Stimulated activated CD8-positive, alpha-beta memory T cell treated with anti-CD3 and anti-CD28 coated beads, Interleukin-12 subunit alpha, Interleukin-12 subunit beta, amount 100 ng/mL, for 4 hours (primary cell): ENCODE results near the gene NSMCE1.

Experiments
- DNase-seq: peaks from one replicate; pipeline ENCODE4 v3.0.0-alpha.2; 2020; ENCODE audit warnings: low read depth

NSMCE1 gene

DNA sequence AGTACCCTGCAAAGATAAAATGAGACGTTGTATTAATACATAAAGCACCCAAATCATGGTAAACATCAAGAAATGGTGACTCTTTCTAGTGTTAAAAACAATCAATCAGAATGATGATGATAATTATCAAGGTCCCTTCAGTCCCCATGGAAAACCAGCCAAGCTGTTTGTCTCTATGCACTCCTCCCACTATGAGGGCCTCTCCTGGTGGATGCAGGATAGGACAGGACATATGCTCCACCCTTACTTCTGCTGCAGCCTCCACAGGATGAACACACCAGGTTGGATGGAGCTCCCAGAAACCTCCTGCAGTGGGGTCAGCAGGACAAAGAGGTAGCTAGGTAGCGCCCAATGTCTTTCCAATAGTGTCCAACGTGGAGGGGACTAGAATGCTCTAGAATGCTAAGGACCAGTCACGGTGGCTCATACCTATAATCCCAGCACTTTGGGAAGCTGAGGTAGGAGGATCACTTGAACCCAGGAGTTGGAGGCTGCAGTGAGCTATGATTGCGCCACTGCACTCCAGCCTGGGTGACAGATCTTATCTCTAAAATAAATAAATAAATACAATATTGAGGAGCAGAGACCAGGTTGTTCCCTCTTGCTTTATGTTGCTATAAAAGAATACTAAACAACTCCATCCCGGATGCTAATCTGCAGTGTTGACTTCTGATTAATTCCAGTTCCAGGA, 75.1 kb downstream of the NSMCE1 start:
- no peak for DNase-seq

DNA sequence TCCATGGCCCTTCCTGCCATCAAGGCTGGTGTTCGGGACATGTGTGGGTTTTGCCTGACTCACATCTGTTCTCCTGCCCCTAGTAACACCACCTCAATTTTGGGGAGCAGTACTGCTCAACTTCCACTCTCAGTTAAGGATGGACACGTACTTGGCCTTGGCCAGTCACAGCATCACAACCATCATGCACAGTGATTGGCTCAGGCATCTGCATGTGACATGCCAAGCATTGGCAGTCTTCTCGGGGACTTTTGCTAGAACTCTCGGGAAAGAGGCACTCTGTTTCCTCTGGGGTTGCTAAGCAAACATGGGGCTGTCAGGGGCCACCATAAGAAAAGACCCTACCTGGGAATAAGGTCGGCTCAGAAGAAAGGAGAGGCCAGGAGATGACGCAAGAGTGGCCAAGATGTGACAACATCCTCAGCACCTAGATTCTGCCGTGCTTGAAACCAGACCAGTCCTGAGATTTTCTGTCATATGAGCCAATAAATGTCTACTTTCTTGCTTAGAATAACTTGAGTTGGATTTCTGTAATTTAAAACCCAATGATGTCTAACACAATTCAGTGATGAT, 77.1 kb downstream of the NSMCE1 start:
- DNase-seq = no peak

DNA sequence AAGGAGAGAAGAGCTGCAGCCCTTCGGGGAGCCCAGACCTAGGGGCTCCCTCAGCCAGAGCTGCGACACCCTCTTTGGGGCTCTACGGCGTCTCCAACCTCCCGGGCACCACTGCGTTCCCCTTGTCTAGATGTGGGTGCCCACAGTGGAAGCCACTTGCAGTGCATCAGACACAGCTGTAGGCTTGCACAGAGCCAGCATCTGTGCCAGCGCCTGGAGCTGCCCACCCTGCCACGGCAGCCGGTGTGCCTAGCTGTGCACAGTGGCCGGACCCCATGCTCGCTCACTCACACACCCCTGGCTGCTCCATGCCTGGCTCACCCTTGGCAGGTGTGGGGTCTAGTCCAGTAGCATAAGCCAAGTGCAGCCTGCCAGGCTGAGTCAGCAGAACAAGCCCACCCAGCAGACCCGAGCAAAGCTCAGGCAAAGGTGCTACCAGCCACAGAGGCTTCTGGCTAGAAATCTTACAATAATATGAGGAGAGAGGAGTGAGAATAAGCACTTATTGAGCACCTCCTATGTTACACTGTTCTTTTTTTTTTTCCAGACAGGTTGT, 78.2 kb downstream of the NSMCE1 start:
- DNase-seq = no peak

DNA sequence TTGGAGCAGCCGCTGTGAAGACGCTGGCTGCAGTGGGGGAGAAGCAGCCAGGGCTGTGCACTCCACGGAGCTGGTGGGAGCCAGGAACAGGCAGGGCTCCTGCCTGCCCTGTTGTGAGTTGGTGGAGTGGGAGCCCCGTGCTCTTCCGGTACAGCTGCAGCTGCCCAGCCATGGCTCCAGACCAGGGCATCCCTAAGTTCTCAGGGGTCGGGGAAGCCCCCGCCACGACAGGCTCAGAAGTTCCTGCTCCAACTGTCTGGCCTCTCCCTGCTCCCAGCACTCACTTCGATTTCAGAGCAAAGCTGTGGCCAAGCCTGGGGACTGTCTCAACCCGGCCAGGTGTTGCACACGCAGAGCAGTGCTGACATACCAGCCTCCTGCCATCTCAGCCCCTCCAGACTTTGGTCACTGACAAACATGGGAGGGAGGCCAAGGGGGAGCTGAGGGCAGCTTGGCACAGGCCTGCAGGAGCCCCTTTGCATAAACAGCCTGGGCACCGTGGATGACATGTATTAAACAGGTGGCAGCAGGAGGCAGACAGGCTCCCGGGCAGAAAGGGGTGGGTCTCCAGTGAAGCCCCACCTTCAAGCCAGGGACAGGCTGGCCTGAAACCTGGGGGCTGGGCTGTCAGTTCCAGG, 79.1 kb downstream of the NSMCE1 start:
- no peak for DNase-seq

DNA sequence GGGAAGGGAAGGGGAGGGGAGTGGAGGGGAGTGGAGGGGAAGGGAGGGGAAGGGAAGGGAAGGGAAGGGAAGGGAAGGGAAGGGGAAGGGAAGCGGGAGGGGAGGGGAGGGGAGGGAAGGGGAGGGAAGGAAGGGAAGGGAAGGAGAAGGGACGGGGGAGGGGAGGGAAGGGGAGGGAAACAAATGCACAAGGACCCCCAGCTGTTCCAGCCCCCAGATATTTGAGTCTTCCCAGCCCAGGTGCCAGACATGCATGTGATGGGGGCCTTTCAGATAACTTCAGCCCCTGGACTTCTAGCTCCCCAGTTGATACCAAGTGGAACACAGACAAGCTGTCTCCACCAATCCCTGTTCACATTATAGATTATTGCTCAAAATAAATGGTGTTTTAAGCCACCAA, 79.9 kb downstream of the NSMCE1 start:
- no peak for DNase-seq

DNA sequence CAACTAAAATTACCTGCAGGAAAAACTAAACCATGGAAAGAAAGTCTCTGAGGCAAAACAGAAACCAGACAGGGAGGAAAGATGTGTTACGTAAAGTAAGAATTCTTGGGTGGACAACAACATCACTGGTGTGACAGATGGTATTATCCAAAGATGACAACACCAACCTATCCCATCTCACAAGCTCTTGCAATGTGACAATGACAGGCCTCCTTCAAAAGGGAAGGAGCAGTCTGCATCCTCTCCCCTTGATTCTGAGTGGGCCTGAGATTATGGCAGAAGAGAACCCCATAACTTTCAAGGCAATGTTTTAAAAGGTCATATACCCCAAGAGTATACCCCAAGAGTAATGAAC, 82.8 kb downstream of the NSMCE1 start:
- DNase-seq = no peak

DNA sequence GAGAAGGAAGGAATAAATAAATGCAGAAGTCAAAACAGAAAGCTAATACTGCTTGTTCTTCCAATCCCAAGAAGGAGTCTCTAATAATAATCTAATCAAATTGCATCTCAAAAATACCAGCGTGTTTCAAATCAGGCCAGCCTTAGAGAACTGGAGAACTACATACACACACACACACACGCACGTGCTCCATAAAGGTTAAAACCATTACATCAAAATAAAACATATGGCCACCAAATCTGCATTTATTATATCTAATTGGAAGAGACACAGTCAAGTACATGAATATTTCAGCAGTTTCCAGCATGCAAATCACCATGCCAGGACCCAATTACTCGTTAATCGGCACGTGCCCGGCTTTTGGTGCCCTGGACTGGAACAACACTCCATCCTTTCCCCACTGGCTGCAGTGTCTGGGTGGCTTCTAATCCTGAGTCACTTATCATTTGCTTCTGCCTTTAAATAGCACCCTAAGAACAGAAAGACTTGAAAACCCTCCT, 85.6 kb downstream of the NSMCE1 start:
- DNase-seq = no peak

DNA sequence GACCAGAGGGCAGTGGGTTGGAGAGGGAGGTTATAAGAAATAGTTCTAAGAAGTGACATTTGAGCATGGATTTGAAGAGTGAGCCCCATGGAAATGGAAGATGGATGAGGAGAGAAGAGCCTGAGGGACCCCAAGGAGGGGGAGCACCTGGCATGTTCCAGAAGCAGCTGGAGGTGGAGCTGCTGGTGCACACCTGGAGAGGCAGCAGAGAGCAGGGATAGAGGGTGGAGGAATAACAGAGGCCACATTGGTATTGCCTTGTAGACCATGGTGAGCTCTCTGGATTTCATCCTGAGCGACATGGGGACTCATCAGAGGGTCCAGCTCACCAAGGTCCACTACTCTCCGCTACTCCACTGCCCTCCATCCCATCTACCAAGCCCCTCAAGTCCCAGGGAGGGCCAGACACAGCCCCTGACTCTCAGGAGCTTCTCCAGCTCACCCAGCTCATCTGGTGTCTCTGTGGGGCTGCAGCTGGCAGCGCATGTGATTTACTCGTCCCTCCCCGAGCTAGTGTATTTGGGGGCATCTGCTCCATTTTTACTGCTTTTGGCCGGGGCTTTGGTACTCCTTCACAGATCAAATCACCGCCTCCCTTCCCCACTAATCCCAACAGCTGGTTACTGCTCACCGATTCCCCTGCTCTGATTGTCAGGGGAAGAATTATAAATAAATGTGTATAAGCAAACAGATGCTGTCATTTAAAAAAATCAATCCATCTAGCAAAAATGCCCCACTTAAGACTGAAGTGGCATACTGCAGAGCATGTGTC, 87.4 kb downstream of the NSMCE1 start:
- DNase-seq = no peak

DNA sequence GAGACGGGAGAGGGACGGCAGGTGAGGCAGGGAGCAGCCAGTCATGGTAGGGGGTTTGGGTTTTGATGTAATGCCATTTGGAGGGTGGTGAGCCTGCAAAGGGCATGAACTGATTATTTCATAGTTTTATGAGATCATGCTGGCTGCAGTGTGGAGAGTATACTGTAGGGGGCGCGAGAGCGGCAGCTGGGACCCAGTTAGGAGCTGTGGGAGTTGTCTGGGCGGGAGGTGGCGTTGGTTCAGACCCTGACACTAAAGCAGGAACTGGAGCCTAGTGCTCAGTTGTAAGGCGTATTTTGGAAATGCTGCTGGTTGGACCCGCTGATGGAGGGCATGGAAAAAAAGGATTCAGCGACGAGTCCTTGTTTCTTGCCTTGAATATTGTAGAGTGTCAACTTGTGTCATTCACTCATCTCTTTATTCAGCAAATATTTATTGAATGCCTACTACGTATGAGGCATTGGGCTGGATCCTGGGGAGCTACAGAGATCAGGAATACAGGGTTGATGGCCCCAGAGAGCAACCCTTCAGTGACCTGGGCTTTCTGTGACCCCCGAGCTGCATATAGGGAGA, 89.0 kb downstream of the NSMCE1 start:
- peak; percentile 62 for DNase-seq

DNA sequence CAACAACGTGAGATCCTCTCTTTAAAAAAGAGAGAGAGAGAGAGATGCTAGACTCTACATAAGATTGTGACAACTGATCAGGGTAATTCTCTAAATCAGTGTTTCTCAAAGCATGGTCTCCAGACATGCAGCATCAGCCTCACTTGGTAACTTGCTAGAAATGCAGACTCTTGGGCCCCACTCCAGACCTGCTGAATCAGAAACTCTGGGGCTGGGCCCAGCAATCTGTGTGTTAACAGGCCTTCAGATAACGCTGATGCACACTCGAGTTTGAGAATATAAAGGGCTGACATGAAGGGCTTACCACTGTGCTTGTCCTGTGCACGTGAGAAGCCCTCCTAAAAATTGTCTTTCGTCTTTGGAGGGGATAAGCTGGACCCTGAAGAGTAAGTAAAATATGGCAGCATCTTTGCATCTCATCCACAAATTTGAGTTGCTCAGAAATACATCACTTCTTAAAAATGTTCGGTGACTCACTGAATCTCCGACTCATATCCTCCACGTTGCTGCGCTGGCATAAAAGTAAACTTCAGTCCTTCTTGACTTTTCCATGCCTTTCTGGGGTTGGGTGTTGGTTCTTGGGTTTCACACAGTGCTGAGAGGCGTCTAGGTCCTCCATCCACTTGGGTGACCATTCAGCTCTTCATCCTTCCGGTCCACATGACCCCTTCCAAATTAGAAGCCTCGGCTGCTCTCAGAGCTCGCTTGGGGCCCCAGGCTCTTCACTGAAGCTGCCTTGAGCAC, 91.4 kb downstream of the NSMCE1 start:
- no peak for DNase-seq

DNA sequence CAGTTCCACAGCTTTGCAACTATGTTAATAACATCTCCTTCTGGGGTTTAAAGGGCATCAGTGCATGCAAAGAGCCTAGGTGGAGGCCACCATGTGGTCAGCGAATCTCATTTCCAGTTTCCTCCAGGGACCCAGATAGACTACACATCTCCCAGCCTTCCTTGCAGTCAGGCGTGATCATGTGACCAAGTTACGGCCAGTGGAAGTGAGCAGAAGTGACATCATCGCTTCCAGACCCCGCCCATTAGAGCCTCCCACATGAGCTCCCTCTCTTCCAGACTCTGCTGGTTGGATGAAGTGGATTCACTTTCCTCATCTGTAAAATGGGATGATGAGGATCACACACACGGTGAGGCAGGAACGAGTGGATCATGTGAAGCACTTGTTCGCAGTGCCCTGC, 92.7 kb downstream of the NSMCE1 start:
- DNase-seq = no peak
